Mesendoderm (in vitro differentiated cells): Measurements from ENCODE around the gene CLCNKA.

ENCODE experiments used
- DNase-seq: peaks from one replicate; pipeline ENCODE4 v3.0.0; 2013
- H2AK5ac ChIP-seq: 2 replicates; pipeline ENCODE4 v1.6.1; 2013; ENCODE audit warnings: low read length, inconsistent platforms
- H2BK120ac ChIP-seq: 2 replicates; pipeline ENCODE4 v1.6.1; 2013; ENCODE audit warnings: low read depth, mild to moderate bottlenecking, low read length, moderate library complexity, mixed read lengths
- H2BK15ac ChIP-seq: replicated peaks from 2 replicates; pipeline ENCODE4 v1.6.1; 2013; ENCODE audit warnings: low read depth, mild to moderate bottlenecking, moderate library complexity
- H2BK5ac ChIP-seq: 2 replicates; pipeline ENCODE4 v1.6.1; 2013; ENCODE audit warnings: low read length, inconsistent platforms
- H3K18ac ChIP-seq: 2 replicates; pipeline ENCODE4 v1.6.1; 2013; ENCODE audit warnings: mild to moderate bottlenecking, low read length, mixed read lengths
- H3K23ac ChIP-seq: one replicate; pipeline ENCODE4 v1.6.1; 2013; ENCODE audit warnings: low read length
- H3K27ac ChIP-seq: 2 replicates; pipeline ENCODE4 v1.5.1; 2013; ENCODE audit warnings: low read depth, mild to moderate bottlenecking, inconsistent platforms, low read length, moderate library complexity
- H3K27me3 ChIP-seq: 2 replicates; pipeline ENCODE4 v1.6.1; 2013; ENCODE audit warnings: low read length, control low read depth, mild to moderate bottlenecking, inconsistent platforms; ENCODE audit not compliant: insufficient read depth, poor library complexity
- H3K36me3 ChIP-seq: 2 replicates; pipeline ENCODE4 v1.6.1; 2013; ENCODE audit warnings: low read length, inconsistent platforms; ENCODE audit not compliant: control insufficient read depth, insufficient read depth
- H3K4ac ChIP-seq: one replicate; pipeline ENCODE4 v1.6.1; 2013; ENCODE audit warnings: low read depth, mild to moderate bottlenecking, low read length, moderate library complexity
- H3K4me1 ChIP-seq: 2 replicates; pipeline ENCODE4 v1.6.1; 2013; ENCODE audit warnings: low read depth, low read length, inconsistent platforms; ENCODE audit not compliant: control insufficient read depth
- H3K4me2 ChIP-seq: 2 replicates; pipeline ENCODE4 v1.6.1; 2013; ENCODE audit warnings: low read length
- H3K4me3 ChIP-seq: 2 replicates; pipeline ENCODE4 v1.5.1; 2013; ENCODE audit warnings: mild to moderate bottlenecking, low read length
- H3K56ac ChIP-seq: one replicate; pipeline ENCODE4 v1.6.1; 2013; ENCODE audit warnings: low read length
- H3K79me1 ChIP-seq: 2 replicates; pipeline ENCODE4 v1.6.1; 2013; ENCODE audit warnings: low read length, inconsistent platforms
- H3K79me2 ChIP-seq: 2 replicates; pipeline ENCODE4 v1.6.1; 2013; ENCODE audit warnings: mild to moderate bottlenecking, low read length; ENCODE audit not compliant: control insufficient read depth, insufficient read depth
- H3K9ac ChIP-seq: 2 replicates; pipeline ENCODE4 v1.6.1; 2013; ENCODE audit warnings: low read length, inconsistent platforms
- H4K5ac ChIP-seq: one replicate; pipeline ENCODE4 v1.6.1; 2013; ENCODE audit warnings: low read length
- H4K8ac ChIP-seq: one replicate; pipeline ENCODE4 v1.6.1; 2013; ENCODE audit warnings: low read depth, mild to moderate bottlenecking, control low read depth, low read length, moderate library complexity
- WGBS: extraction: QIAGEN DNeasy Blood & Tissue Kit; methylation state at CpG from one replicate; pipeline ENCODE4 v1.1.7; 2013; ENCODE audit warnings: low lambda C conversion rate, missing lambda C conversion rate; ENCODE audit not compliant: insufficient coverage; ENCODE audit errors: extremely low coverage; 5-methylcytosine and 5-hydroxymethylcytosine counted together

The CLCNKA gene

DNA sequence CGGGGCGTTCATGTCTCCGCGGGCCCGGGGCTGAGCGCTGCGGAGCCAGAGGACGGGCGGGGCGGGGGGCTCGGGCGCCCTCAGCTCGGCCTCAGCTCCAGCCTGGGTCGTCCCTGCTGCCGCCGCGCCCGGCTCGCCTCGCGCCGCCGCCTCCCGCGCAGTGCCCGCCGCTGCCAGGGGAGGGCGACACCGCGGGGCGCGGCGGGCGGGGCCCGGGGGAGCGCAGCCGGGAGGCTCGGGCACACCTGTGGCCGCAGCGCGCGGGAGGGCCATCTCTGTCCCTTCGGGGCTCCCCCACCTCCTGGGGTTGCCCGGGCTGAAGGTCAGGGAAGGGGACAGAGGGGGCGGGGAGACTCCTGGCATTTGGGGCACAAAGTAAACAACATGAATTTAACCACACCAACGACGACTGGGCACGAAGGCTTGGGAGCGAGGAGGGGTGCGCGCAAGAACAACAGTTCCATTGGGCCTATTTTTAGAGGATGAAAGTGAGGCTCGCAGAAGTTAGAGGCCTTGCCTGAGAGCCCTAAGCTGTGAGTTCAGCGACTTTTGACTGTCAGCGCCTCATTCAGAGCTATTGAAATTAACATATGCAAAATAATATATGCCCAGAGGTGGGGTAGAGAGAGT lies 51.8 kb downstream of the CLCNKA start, which contains the start of gene FAM131C:
FAM131C (minus strand) TSS at position 162 of the 630 bp plus-strand sequence. CDS start 209 bp downstream, outside the sequence.
- H3K79me1 ChIP-seq, result no peaks in the 10 kb centered on the region
- no peak for DNase-seq
- no peaks in the 10 kb centered on the region for H3K4me1 ChIP-seq
- no peak within 1 kb of the TSS for H4K8ac ChIP-seq
- no peak within 1 kb of the TSS for H3K27ac ChIP-seq
- H3K4me3 ChIP-seq, result no peak within 1 kb of the TSS
- H3K23ac ChIP-seq, result peak within 1 kb of the TSS; percentile 24
- H3K4me2 ChIP-seq, result peak within 1 kb of the TSS; percentile 78
- H3K36me3 ChIP-seq, result no peaks in the 10 kb centered on the region
- H3K18ac ChIP-seq, result no peak within 1 kb of the TSS
- H2BK5ac ChIP-seq, result no peak within 1 kb of the TSS
- peak within 1 kb of the TSS; percentile 60 for H3K56ac ChIP-seq
- H3K9ac ChIP-seq, result peak within 1 kb of the TSS; percentile 49
- no peak within 1 kb of the TSS for H2BK15ac ChIP-seq
- H4K5ac ChIP-seq, result no peak within 1 kb of the TSS
- WGBS, result no CpG with 5 or more reads among the region's 54 CpGs
- H3K4ac ChIP-seq, result no peak within 1 kb of the TSS
- no peak within 1 kb of the TSS for H2BK120ac ChIP-seq
- no peaks in the 10 kb centered on the region for H3K27me3 ChIP-seq
- H3K79me2 ChIP-seq, result no peaks in the 10 kb centered on the region
- H2AK5ac ChIP-seq, result no peak within 1 kb of the TSS

DNA sequence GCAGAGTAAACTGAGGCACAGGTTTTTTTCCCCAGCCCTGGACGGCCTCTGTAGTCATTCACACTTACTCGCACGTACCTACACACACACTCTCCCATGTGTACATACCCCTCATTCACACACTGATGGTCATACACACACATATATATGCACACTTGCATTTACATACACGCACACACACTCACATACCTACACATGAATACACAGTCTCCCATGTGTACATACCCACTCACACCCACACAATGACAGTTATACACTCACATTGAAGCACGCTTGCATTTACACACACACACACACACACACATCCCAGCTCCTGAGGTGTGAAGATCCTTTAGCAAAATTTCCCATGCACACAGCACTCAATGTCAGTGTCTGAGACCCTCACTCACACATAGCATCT lies 52.4 kb downstream of the CLCNKA start:
- H4K8ac ChIP-seq, result no peak overlapping the region
- H2AK5ac ChIP-seq, result no peak overlapping the region
- H3K4ac ChIP-seq, result no peak overlapping the region
- H3K4me1 ChIP-seq, result peaks cover 1% of the 10 kb centered on the region
- no peak overlapping the region for H3K23ac ChIP-seq
- H3K36me3 ChIP-seq, result no peaks in the 10 kb centered on the region
- H3K9ac ChIP-seq, result no peak overlapping the region
- DNase-seq, result no peak
- peak overlapping the region; percentile 78 for H3K4me2 ChIP-seq
- no peak overlapping the region for H2BK15ac ChIP-seq
- no peak overlapping the region for H2BK5ac ChIP-seq
- H4K5ac ChIP-seq, result no peak overlapping the region
- H3K4me3 ChIP-seq, result no peak overlapping the region
- H3K27ac ChIP-seq, result no peak overlapping the region
- H3K56ac ChIP-seq, result peak overlapping the region; percentile 25
- H3K27me3 ChIP-seq, result no peaks in the 10 kb centered on the region
- H3K79me2 ChIP-seq, result no peaks in the 10 kb centered on the region
- no peak overlapping the region for H3K18ac ChIP-seq
- no peaks in the 10 kb centered on the region for H3K79me1 ChIP-seq
- WGBS, result no CpG with 5 or more reads among the region's 5 CpGs
- H2BK120ac ChIP-seq, result no peak overlapping the region

DNA sequence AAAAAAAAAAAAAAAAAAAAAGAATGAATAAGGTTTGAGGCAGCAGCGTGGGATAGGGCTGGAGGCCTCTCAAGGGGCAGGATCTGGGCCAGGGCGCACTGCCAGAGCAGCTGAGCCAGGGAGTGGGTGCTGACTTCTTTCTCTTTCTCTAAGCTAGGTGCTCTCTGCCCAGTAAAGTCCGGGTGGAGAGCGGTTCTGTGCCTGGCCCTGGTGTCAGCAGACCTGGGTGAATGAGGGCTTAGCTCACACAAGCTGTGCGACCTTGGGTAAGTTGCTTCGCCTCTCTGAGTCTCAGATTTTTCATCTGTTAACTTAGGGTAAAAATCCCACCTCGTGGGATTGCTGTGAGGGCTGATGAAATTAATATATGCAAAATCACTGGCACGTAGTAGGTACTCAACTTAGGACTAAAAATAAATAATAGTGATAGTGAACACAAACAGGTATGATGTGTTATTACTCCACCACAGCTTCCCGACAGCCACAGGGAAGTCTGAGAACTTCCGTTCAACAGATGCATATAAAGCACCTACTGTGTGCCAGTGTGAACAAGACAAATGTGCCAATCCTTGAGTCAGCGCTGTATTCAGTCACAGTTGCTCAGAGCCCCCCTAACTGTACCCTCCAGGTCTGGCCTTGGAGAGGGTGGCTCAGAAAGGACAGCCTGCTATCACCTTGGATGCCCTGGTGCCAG lies 53.6 kb downstream of the CLCNKA start:
- H2BK15ac ChIP-seq, result no peak overlapping the region
- no peak for DNase-seq
- H2BK120ac ChIP-seq, result no peak overlapping the region
- no peaks in the 10 kb centered on the region for H3K79me1 ChIP-seq
- no peak overlapping the region for H2BK5ac ChIP-seq
- no peak overlapping the region for H3K4me2 ChIP-seq
- H3K23ac ChIP-seq, result no peak overlapping the region
- H2AK5ac ChIP-seq, result no peak overlapping the region
- no peaks in the 10 kb centered on the region for H3K27me3 ChIP-seq
- H3K56ac ChIP-seq, result no peak overlapping the region
- H4K8ac ChIP-seq, result no peak overlapping the region
- no peaks in the 10 kb centered on the region for H3K36me3 ChIP-seq
- no peak overlapping the region for H4K5ac ChIP-seq
- WGBS, result no CpG with 5 or more reads among the region's 11 CpGs
- no peak overlapping the region for H3K18ac ChIP-seq
- peaks cover 1% of the 10 kb centered on the region for H3K4me1 ChIP-seq
- H3K4ac ChIP-seq, result no peak overlapping the region
- H3K79me2 ChIP-seq, result no peaks in the 10 kb centered on the region
- no peak overlapping the region for H3K27ac ChIP-seq
- H3K9ac ChIP-seq, result no peak overlapping the region
- no peak overlapping the region for H3K4me3 ChIP-seq

DNA sequence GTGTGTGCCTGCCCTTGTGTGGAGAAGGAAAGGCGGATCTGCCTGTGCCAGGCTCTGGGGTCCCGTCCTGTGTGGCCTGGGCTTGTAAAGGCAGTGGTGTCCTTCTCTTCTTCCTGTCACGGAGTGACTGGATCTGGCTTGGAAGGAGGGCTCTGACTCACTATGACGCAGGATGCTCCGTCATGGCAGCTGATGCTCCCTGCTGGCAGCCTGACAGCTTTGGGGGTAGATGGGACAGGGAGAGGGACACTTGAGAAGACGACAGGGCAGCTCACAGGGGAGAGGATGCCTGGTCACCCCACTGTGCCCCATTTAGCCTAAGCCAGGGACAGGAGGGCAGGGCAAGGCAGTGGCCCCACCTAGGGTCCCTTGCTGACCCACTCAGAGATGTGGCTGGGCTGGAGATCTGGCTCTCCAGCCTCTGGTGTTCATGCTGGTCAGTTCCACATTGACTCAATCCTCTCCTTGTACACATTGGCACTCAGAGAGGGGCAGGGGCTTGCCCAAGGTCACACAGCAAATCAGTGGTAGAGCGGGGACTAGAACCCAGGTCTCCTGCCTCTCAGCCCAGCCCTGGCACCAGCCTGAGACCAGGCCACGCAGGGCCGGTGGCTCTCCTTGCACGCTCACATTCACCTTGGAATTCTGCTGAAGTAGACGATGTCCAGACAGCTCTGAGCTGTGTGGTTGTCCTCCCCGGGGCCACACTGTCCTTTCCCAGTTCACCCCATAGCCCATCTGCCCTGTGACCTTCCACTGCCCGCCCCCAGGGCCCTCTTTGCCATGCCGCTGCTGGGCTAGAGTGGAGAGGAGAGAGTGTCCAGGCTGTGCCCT lies 54.4 kb downstream of the CLCNKA start:
- Histone ChIP-seq H3K36me3 (no peaks in the 10 kb centered on the region), H3K4me3 (no peak overlapping the region), H3K79me2 (no peaks in the 10 kb centered on the region), H3K4me1 (peaks cover 1% of the 10 kb centered on the region), H2BK15ac (no peak overlapping the region), H3K4ac (no peak overlapping the region), H3K4me2 (no peak overlapping the region), H3K56ac (no peak overlapping the region), H3K27ac (no peak overlapping the region), H2BK5ac (no peak overlapping the region), H2AK5ac (no peak overlapping the region), H3K79me1 (no peaks in the 10 kb centered on the region), H3K18ac (no peak overlapping the region), H2BK120ac (no peak overlapping the region), H4K5ac (no peak overlapping the region), H3K27me3 (no peaks in the 10 kb centered on the region), H3K9ac (no peak overlapping the region), H4K8ac (no peak overlapping the region), H3K23ac (no peak overlapping the region)
- no CpG with 5 or more reads among the region's 14 CpGs for WGBS
- DNase-seq, result peak; percentile 54

DNA sequence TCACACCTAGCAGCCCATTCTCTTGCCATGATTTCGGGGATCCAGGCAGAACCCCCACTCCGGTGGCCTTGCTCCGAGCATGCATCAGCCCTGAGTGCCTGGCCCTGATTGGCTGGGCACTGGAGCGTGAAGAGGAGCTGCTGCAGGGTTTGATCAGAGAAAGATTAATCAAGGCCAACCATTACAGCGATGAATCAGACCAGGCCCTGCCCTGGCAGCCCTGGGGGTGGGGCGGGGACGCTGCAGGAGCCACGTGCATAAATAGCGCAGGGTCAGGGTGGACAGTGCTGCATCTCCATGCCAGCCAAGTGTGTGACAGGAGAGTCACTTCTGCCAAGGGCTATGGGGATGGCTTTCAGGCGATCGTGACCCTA lies 55.0 kb downstream of the CLCNKA start:
- Histone ChIP-seq H2BK120ac (no peak overlapping the region), H3K79me2 (no peaks in the 10 kb centered on the region), H3K4ac (no peak overlapping the region), H4K5ac (no peak overlapping the region), H3K79me1 (no peaks in the 10 kb centered on the region), H3K27me3 (no peaks in the 10 kb centered on the region), H2BK15ac (no peak overlapping the region), H3K4me1 (peaks cover 1% of the 10 kb centered on the region), H2AK5ac (no peak overlapping the region), H4K8ac (no peak overlapping the region), H3K27ac (no peak overlapping the region), H3K9ac (no peak overlapping the region), H3K18ac (no peak overlapping the region), H3K23ac (no peak overlapping the region), H3K56ac (no peak overlapping the region), H3K4me3 (no peak overlapping the region), H3K4me2 (no peak overlapping the region), H3K36me3 (no peaks in the 10 kb centered on the region), H2BK5ac (no peak overlapping the region)
- WGBS, result no CpG with 5 or more reads among the region's 11 CpGs
- DNase-seq, result no peak
